Ovary (tissue), 9 donors: Measurements from ENCODE around the gene CCDC121. TPM values are rescaled to one million over a fixed set of nuclear protein-coding genes. Genes with fewer than 3 reads are reported as not detected.

Experiments used
- DNase-seq, 5 donors: peaks; one replicate each; pipeline ENCODE4 v3.0.0-alpha.2; 2019 to 2020
- H3K27ac ChIP-seq, 2 donors: fragments of 200-600 bp; one replicate each; pipeline versions ENCODE4 v1.5.1 to v1.8.0; 2019 to 2022
- H3K27me3 ChIP-seq: fragments of 200-600 bp; one replicate; pipeline ENCODE4 v1.8.0; 2022
- H3K36me3 ChIP-seq: fragments of 200-600 bp; sonication (generic); one replicate; pipeline ENCODE4 v1.5.1; 2019
- H3K4me1 ChIP-seq: one replicate; pipeline ENCODE4 v1.8.1; 2013; ENCODE audit warnings: mild to moderate bottlenecking, moderate library complexity; ENCODE audit not compliant: insufficient read depth
- H3K4me3 ChIP-seq: fragments of 200-600 bp; sonication (generic); one replicate; pipeline ENCODE4 v1.5.1; 2017
- H3K9me3 ChIP-seq, 2 donors: fragments of 200-600 bp in 1 of 2; sonication (generic) in 1 of 2; one replicate each; pipeline versions ENCODE4 v1.5.1 to v1.8.1; 2013 to 2019; ENCODE audit warnings: mild to moderate bottlenecking in 1 of 2, moderate library complexity in 1 of 2
- EP300 ChIP-seq: sonication (generic); formaldehyde crosslinking; IDR thresholded peaks from one replicate; pipeline ENCODE4 v1.6.1; 2017; ENCODE audit warnings: antibody characterized with exemption
- POLR2A ChIP-seq: fragments of 450-650 bp; IDR thresholded peaks from one replicate; pipeline ENCODE4 v1.6.1; 2017; ENCODE audit warnings: antibody characterized with exemption, mild to moderate bottlenecking, moderate library complexity
- WGBS, 3 donors: extraction: QIAGEN DNeasy Blood & Tissue Kit in 1 of 3; methylation state at CpG; one replicate each; pipeline versions ENCODE4 v1.1.5 to v1.1.7; 2013 to 2017; 5-methylcytosine and 5-hydroxymethylcytosine counted together
- intact Hi-C, 4 donors: fragments of 100-400 bp; cut with DNase I; formaldehyde crosslinking; loops; one replicate each; pipeline versions ENCODE4 v1.11.0 to v1.15.1; 2022 to 2023
- polyA plus RNA-seq, 2 donors: library from polyadenylated mRNA; stranded (reverse); fragments of 200-250 nt in 1 of 2; fragments of 350-450 nt in 1 of 2; fragmentation: Illumina TruSeq in 1 of 2; extraction: RNeasy Lipid Tissue Mini Kit (QIAGEN cat#74804) in 1 of 2; gene quantifications; one replicate each; pipeline ENCODE4 v1.2.3, GENCODE V29; 2013 to 2014
- total RNA-seq, 7 donors: library from RNA; depleted of rRNA in 2 of 7; stranded (reverse); fragments of >200 nt in 2 of 7; fragmentation: NEBNext Ultra II Directional in 3 of 7; extraction: Animal tissue kit (Norgen Biotek cat#: 25700) in 3 of 7; gene quantifications; one replicate each; pipeline versions ENCODE4 v1.1.0 to v1.2.4, GENCODE V29; 2016 to 2023
- TF ChIP-seq, protein P1 (sequence below), 3 donors: fragments of 450-650 bp in 2 of 3; fragments of 200-600 bp in 1 of 3; IDR thresholded peaks; one replicate each; pipeline versions ENCODE4 v1.5.1 to v1.8.0; 2016 to 2022; ENCODE audit warnings: antibody characterized with exemption in 3 of 3, mild to moderate bottlenecking in 1 of 3
- donor health status: DM: no; HTN: no; CAD: no; lungs with moderate emphysema.
- donor health status: DM: no; HTN: no; CAD: no.
- donor health status: Bipolar disorder and iron deficiency.
- donor health status: DM: yes; HTN: yes; CAD: no.
- donor health status: DM: no; HTN: no; CAD: no.
- donor health status: DM: yes; HTN: yes; CAD: no.

Gene CCDC121
- total and polyA plus RNA-seq, 9 donors, result 3.2 to 8.8 (median 6.4) TPM

DNA sequence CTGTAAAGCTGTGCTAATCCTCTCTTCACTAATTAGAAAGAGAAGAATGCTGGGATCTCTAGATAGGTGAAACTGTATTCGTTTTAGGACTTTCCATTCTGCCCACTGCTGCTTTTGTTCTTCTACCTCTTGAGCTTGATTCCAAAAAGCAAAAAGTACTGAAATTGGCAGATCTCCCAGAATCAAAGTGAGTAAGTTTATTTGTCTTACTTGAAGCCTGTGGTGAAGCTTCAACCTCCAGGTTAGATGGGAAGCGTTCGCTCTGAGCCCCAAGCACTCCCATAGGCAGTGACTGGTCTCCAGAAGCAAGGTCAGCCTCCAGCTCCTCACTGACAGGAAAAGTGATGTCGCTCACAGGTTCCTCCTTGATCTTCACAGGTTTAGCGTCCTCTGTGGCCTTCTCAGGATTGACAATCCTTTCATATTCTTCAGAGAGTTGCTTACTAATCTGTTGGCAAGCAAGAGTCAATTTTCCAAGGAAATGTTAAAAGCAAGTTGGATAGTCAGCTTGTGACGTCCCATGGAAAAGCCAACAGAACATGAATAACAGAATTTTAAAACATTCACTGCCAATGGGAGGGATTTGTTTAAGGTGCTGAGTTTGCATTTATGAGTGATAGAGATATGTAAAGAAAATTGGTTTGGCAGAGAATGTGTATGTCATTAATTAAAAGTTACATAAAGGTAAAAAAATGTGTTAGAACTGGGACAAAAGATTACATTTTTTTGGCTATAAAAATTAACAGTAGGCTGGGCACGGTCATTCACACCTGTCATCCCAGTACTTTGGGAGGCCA is 26.5 kb upstream of the CCDC121 start:
- Histone ChIP-seq H3K4me3 (no peak overlapping the region), H3K27me3 (no peaks in the 10 kb centered on the region), H3K36me3 (no peaks in the 10 kb centered on the region), H3K9me3 (no peaks in the 10 kb centered on the region), H3K27ac (no peak overlapping the region), H3K4me1 (no peaks in the 10 kb centered on the region)
- TF ChIP-seq EP300, result no peak
- TF ChIP-seq, protein P1, sequence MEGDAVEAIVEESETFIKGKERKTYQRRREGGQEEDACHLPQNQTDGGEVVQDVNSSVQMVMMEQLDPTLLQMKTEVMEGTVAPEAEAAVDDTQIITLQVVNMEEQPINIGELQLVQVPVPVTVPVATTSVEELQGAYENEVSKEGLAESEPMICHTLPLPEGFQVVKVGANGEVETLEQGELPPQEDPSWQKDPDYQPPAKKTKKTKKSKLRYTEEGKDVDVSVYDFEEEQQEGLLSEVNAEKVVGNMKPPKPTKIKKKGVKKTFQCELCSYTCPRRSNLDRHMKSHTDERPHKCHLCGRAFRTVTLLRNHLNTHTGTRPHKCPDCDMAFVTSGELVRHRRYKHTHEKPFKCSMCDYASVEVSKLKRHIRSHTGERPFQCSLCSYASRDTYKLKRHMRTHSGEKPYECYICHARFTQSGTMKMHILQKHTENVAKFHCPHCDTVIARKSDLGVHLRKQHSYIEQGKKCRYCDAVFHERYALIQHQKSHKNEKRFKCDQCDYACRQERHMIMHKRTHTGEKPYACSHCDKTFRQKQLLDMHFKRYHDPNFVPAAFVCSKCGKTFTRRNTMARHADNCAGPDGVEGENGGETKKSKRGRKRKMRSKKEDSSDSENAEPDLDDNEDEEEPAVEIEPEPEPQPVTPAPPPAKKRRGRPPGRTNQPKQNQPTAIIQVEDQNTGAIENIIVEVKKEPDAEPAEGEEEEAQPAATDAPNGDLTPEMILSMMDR (IDR thresholded peaks at IDR 0.05), result no peak
- no peak for TF ChIP-seq POLR2A
- 81 to 86% (median 81%) methylated on average over 7 of the region's 7 CpGs for WGBS, 3 donors
- no peak for DNase-seq
- intact Hi-C loops, result no loop called here

- intact Hi-C loops, result no loop called here
- DNase-seq, result no peak
- no peaks in the 10 kb centered on the region for H3K36me3 ChIP-seq
Observed at GRCh38 chr2:27653397-27653796, 24.6 kb upstream of the CCDC121 start.

DNA sequence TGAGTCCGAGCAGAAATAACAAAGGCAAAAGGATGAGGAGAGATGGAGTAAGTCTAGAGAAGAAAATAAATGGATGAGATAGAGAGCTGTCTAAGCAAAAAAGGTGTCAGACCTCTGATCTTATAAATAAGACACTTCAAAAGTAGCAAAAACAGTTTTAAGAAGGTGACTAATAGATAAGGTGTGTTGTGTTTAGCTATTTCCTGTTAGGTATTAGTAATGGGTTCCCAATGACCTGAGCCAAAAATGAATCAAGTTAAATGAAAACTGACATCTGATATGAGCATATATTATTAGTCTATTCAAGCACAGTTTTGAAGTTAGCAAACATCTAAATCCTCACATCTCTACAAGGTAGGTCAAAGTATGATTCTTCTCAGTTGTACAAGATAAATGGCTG is 24.0 kb upstream of the CCDC121 start:
- 77 to 88% (median 79%) methylated on average over 1 of the region's 1 CpG for WGBS, 3 donors
- Histone ChIP-seq H3K4me3 (no peak overlapping the region), H3K4me1 (no peaks in the 10 kb centered on the region), H3K9me3 (no peaks in the 10 kb centered on the region), H3K27me3 (no peaks in the 10 kb centered on the region), H3K27ac (no peak overlapping the region), H3K36me3 (no peaks in the 10 kb centered on the region)
- DNase-seq, result no peak
- intact Hi-C loops, result no loop called here
- TF ChIP-seq EP300 (no peak), POLR2A (no peak)
- TF ChIP-seq, protein P1 (IDR thresholded peaks at IDR 0.05), result no peak

More at GRCh38 chr2:27653397-27653796, 24.6 kb upstream of the CCDC121 start:
- TF ChIP-seq, protein P1 (IDR thresholded peaks at IDR 0.05), result no peak
- TF ChIP-seq POLR2A (no peak), EP300 (no peak)
- 89 to 93% (median 93%) methylated on average over 2 of the region's 2 CpGs for WGBS, 3 donors
- Histone ChIP-seq H3K4me3 (no peak overlapping the region), H3K27ac (no peak overlapping the region), H3K9me3 (no peaks in the 10 kb centered on the region), H3K27me3 (no peaks in the 10 kb centered on the region), H3K4me1 (no peaks in the 10 kb centered on the region)

- DNase-seq, result no peak
- TF ChIP-seq POLR2A (no peak), EP300 (no peak)
- TF ChIP-seq, protein P1 (IDR thresholded peaks at IDR 0.05), result no peak
- Histone ChIP-seq H3K4me1 (no peaks in the 10 kb centered on the region), H3K27me3 (no peaks in the 10 kb centered on the region), H3K36me3 (no peaks in the 10 kb centered on the region), H3K27ac (no peak overlapping the region), H3K4me3 (no peak overlapping the region), H3K9me3 (no peaks in the 10 kb centered on the region)
- intact Hi-C loops, result no loop called here
Observed at GRCh38 chr2:27652341-27652740, 23.5 kb upstream of the CCDC121 start.
